ENCODE results near the gene TLX1.

DNA sequence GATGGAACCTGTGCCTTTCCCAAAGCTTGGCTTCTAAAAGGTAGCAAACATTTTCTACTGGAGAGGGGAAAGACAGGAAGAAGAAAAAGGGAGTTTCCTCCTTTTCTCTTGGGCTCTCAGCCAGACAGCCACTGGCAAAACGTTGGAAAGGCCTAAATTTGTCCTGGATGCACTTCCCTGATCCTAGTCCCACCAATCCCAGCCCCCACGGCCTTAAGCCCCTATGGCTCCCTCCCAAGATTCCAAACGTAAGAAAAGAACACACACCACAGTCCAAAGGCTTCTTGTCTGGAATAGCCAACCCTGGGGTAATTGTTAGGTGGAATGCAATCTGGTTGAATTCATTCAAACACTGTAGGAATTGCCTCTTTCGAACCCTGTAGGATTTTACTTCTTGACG, 959 bp upstream of the TLX1 start:
- TF ChIP-seq, protein P1, sequence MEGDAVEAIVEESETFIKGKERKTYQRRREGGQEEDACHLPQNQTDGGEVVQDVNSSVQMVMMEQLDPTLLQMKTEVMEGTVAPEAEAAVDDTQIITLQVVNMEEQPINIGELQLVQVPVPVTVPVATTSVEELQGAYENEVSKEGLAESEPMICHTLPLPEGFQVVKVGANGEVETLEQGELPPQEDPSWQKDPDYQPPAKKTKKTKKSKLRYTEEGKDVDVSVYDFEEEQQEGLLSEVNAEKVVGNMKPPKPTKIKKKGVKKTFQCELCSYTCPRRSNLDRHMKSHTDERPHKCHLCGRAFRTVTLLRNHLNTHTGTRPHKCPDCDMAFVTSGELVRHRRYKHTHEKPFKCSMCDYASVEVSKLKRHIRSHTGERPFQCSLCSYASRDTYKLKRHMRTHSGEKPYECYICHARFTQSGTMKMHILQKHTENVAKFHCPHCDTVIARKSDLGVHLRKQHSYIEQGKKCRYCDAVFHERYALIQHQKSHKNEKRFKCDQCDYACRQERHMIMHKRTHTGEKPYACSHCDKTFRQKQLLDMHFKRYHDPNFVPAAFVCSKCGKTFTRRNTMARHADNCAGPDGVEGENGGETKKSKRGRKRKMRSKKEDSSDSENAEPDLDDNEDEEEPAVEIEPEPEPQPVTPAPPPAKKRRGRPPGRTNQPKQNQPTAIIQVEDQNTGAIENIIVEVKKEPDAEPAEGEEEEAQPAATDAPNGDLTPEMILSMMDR (IDR thresholded peaks at IDR 0.05), result no peak
- TF ChIP-seq RFX5 (IDR thresholded peaks at IDR 0.05), result no peak
- no peak for TF ChIP-seq CBX2 (IDR thresholded peaks at IDR 0.05; ENCODE audit: borderline replicate concordance, low read depth)
- no peak for TF ChIP-seq CEBPB (IDR thresholded peaks at IDR 0.05)
- TF ChIP-seq, protein P2, sequence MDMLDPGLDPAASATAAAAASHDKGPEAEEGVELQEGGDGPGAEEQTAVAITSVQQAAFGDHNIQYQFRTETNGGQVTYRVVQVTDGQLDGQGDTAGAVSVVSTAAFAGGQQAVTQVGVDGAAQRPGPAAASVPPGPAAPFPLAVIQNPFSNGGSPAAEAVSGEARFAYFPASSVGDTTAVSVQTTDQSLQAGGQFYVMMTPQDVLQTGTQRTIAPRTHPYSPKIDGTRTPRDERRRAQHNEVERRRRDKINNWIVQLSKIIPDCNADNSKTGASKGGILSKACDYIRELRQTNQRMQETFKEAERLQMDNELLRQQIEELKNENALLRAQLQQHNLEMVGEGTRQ (IDR thresholded peaks at IDR 0.05), result no peak
- no peak for TF ChIP-seq CHD2 (IDR thresholded peaks at IDR 0.05; ENCODE audit: low read length, partially characterized antibody)
- TF ChIP-seq FOSL2 (IDR thresholded peaks at IDR 0.05), result no peak
- TF ChIP-seq FOSL2 (CRISPR knock-in tag; IDR thresholded peaks at IDR 0.05), result no peak

Data from A549 (cell line).